GM19397 (cell line): ENCODE data around the gene DSCAML1.

ENCODE experiments used
- ATAC-seq: cut with Tn5 transposase; IDR thresholded peaks from one replicate; pipeline ENCODE4 v1.9.1; 2021; ENCODE audit warnings: mild to moderate bottlenecking, moderate library complexity; ENCODE audit not compliant: unreplicated experiment

The DSCAML1 gene

DNA sequence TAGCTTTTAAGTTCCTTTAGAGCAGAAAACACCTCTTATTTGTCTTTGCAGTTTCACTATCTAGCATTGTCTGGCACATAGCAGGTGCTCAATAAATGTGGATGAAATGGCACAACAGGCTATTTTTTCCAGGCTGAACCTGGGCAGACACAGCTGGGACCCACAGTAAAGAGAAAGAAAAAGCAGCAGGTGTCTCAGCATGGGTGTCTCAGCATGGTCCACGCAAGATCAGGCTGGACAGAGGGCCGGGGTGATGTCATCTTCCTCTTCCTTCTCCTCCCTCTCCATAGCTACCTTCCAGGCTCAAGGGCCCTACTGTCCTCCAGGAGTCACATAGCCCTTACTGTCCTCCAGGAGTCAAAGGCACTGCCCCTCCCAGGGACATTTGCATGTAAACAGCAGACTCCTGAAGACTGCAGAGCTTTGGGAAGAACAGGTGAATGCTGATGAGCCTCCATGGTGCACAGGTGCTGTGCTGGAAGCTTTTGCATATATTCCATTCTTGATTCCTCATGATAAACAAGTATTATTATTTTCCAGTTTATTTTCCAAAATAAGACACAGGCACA lies 65.2 kb downstream of the DSCAML1 start:
- ATAC-seq: no peak

GRCh38 chr11:117730208-117730800 lies 66.7 kb downstream of the DSCAML1 start:
- ATAC-seq: no peak

DNA sequence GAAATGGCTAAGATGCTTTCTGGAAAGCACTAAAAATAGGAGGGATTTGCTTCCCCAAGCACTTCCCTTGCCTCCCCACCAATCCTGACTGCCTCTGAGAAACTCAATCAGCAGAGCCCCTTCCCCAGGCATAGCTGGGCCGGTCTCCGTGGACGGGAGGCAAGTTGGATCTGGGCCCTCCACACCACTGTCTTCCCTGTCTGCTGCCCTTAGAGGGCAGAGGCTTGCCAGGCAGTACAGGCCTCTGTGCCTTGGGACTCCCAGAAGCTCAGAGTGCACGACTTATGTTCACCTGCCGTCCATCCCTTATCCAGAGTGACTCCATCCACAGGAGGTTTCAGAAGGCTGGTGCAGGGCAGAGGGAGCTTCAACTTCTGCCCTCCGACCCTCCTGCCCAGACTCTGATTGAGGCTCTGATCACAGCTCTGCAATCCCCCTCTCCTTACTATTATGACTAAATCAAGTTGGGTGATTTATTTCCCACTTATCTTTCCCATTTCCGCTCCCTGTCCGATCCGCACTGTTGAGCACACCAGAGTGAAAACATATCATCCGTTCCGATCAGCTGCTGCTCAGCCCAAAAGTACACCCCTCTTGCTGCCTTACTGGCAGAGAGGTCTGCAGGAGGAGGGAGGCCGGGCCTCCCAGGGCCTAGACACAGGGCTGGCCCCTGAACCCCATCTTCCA lies 71.8 kb downstream of the DSCAML1 start:
- ATAC-seq: no peak

DNA sequence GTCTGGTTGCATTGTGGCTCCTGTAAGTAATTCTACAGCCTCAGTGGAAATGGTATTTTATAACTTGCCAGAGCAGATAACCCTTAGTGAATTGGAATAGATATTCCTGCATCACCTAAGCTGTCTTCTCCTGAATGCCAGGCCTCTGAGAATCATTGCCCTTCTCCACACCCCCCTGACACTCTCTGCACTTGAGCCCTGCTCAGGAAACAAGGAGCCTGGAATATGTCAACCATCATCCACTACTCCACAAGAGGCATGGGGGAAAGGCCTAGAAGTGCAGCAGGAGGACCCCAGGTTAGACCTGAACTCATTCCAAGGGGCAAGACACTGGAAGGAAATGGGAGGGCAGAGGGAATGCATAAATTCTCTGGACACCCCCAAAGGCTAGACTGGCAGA lies 72.4 kb downstream of the DSCAML1 start:
- ATAC-seq: no peak

DNA sequence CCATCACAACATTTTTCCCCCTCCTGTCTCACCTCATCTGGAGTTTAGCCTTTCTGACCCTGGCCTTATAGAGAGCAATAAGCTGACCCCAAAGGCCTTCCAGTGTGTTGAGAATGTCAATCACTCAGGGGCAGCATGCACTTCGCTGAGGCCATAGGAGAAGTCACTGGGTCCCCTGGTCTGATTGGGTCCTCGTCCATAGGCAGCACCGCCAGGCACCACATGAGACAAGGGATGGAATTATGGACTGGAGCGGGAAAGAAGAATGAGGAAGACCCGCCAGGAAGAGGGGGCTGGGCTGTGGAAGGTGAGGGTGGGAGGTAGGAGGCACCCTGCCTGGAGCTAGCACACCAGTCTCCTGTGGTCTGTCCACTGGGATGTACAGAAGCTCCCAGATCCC lies 72.9 kb downstream of the DSCAML1 start:
- ATAC-seq: no peak

GRCh38 chr11:117723277-117724024 lies 73.6 kb downstream of the DSCAML1 start:
- ATAC-seq: no peak

DNA sequence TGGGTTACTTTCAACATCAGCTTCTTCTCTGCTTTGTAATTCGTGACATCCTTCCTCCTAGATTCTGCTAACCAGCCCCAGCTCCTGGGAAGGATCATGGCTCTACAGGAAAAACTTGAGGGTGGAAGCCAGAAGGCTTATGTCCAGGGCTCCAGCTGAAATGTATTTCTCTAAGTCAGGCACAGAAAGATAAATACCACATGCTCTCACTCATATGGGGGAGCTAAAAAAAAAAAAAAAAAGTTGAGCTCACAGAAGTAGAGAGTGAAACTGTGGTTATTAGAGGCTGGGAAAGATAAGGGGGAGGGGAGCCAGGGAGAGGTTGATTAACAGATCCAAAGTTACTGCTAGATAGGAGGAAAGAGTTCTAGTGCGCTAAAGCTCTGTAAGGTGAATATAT lies 74.9 kb downstream of the DSCAML1 start:
- no peak for ATAC-seq

DNA sequence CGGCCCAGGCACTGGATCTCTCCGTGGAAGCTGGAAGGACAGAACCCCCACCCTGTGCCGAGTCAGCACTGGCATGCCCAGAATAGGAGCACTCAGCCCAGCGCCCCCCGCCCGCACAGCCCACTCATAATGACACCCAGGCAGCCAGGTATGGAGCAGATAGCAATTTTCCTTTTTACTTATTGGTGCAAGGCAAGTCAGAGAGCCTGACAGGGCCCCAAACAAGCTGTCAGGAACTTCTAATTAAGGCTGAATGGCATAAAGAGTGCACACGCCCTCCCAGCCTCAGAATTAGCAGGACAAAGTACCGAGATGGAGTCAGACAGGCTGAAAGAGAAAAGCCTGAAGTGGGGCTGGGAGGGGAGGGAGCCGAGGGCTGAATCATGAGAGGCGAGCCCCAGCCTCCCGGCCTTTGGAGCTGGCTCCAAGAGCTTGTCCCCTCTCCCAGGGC lies 76.9 kb downstream of the DSCAML1 start:
- ATAC-seq: no peak

- ATAC-seq: no peak
Observed at GRCh38 chr11:117719480-117719879, 77.5 kb downstream of the DSCAML1 start.

DNA sequence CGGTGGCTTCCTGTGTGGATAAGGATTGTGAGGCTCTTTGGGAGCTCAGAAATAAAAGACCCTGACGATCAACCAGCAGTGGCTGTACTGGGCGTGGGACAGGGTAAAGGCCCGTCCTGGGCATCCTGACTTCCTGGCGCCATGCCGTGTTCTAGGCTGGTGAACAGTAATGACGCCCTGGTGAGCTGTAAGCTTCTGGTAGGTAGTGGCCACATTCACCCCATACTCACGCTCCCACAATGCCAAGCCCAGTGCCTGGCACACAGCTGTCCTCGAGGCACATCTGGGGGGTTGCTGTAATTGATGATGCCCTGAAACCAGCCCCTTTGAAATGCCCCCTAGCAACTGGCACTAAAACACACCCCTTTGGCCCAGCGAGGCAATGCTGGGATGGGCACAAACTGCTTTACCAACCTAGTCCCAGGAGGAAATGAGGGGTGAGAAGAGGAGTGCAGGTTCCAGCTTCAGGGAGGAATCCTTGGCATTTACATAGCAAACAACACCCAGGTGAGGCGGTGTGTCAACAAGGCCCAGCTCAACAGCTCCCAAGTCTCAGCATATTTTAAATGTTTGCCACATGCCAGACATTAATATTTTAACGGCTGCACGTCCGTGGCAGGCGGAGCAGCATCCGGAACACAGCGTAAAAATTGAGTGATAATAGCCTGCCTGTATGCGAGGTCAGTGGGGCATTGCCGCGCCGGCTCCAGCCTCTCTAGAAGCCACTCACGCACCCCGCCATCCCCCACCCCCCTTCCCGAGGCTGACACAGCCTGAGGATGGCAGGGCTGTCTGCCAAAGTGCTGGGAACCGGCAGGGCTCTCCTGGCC lies 79.3 kb downstream of the DSCAML1 start:
- ATAC-seq: no peak

GRCh38 chr11:117716521-117717440 lies 80.2 kb downstream of the DSCAML1 start:
- ATAC-seq: no peak

- no peak for ATAC-seq
Observed at GRCh38 chr11:117715801-117716200, 81.2 kb downstream of the DSCAML1 start.

- ATAC-seq: no peak
Observed at GRCh38 chr11:117713538-117713991, 83.5 kb downstream of the DSCAML1 start.

DNA sequence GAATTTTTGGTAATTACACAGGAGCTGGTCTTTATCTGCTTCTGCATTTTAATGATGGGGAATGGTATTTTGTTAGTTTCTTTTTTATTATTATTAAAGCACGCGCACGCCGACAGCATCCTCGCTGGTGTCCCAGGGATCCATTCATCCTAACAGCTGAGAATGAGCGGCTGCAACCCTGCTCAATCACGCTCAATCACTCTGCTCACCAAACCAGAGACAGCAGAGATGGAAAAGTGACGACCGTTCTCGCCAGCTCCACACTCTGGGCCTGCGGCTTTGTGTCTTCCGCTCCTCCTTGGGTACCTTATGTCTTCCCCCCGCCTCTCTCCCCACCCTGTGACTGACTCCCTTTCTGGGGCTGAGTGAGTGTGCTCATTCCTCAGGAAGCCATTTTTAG lies 84.5 kb downstream of the DSCAML1 start:
- ATAC-seq: no peak

DNA sequence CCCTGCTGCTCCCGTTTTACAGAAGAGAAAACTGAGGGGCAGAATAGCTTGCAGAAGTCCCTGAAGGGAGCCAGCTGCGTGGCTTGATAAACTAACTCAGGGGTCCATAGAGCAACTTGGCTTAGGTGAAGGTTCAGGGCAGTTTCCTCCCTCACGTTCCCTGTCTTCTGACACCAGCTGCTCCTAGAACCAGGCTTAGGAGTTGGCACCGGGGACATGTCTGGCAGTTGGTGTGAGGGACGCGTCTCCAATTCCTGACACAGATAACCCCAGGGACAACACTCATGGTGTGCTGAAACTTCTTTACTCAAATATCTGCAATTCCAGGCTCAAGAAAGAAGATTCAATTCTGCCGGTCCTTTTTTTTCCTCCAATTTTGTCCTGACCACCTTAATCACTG lies 85.7 kb downstream of the DSCAML1 start:
- ATAC-seq: no peak

- ATAC-seq: no peak
Observed at GRCh38 chr11:117710211-117710610, 86.8 kb downstream of the DSCAML1 start.

DNA sequence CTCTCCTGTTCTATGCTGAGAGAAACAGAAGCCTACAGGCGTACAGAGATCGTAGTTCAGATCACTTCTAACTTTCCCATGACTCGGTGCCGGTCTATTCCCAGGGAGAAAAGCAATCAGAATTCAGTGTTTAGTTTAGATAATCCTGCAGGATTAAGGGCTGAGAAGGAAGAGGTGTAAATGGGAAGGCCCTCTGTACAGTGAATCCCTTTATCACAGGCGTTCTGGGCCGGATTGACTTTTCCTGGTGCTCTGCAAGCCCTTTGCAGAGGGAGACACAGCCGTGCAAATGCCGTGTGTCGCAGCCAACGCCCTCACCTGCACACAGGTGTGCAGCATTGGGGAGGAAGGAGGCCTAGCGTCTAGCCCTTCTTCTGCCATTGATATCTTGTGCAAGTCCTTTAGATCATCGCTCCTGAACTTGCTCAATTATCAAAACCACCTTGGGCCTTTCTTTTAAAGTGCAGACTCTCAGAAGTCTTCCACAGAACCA lies 90.6 kb downstream of the DSCAML1 start:
- no peak for ATAC-seq

DNA sequence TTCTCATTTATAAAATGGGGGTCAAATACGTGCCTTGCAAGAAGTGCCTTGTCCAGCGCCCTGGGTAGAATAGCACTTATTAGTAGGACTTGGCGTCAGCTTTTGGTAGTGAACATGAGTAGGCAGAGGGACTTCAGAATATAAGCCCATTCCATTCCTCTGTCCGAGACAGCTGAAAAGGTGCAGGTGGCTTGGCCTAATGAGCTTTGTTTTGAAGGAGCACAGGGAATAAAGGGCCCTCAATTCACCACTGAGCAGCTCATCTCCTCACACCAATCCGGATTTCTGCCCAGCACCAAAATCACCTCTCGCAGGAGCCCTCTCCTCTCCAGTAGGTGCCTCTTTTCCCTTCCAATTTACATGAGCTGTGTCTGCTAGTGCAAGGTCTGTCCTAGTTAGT lies 91.2 kb downstream of the DSCAML1 start:
- ATAC-seq: no peak

DNA sequence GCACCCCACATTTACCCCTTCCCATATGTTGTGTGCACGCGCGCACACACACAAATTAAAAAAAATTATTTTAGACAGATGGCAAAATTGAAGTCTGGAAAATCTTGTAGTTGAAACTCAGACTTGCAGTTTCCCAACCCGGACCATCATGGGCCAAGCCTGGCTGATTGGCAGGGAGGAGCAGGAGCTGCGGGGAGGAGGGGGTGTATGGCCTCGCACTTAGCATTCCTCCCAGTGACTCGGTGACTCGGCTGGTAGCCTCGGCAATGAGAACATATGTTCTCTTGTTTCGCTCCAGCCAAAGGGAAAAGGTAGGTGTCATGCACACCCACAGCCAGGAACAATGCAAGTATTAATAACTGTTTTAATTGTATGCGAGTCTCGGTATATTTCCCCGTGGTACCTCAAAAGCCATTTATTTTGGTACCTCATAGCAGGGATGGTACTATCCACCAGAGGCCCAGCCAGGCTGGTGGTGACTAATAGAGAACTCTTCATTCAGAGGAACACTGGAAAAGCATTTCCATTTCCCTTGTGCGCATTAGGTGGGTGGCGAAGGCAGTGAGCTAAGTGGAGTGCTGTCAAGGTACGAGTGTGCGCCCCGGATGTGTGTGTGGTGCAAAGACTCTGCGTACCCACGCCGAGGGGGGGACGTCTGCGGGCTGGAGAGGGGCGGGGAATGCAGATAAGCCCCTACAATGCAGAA lies 92.5 kb downstream of the DSCAML1 start:
- no peak for ATAC-seq
